Kasumi-1 (cell line): ENCODE data around the gene SELENOF.
"Not testable (repeated sequence)": the region's sequence is repeated elsewhere in the genome, so short reads cannot be mapped to it uniquely, and the experiment has no call there.

Experiments used
- DNase-seq, 2 experiments: peaks; one replicate each; lab custom pipeline; 2025; lab: John Stamatoyannopoulos, UW

The SELENOF gene

GRCh38 chr1:86916752-86917151 is 2.8 kb upstream of the SELENOF start:
- DNase-seq, result no peak

GRCh38 chr1:86915737-86916235 is 1.9 kb upstream of the SELENOF start:
- DNase-seq, result no peak

DNA sequence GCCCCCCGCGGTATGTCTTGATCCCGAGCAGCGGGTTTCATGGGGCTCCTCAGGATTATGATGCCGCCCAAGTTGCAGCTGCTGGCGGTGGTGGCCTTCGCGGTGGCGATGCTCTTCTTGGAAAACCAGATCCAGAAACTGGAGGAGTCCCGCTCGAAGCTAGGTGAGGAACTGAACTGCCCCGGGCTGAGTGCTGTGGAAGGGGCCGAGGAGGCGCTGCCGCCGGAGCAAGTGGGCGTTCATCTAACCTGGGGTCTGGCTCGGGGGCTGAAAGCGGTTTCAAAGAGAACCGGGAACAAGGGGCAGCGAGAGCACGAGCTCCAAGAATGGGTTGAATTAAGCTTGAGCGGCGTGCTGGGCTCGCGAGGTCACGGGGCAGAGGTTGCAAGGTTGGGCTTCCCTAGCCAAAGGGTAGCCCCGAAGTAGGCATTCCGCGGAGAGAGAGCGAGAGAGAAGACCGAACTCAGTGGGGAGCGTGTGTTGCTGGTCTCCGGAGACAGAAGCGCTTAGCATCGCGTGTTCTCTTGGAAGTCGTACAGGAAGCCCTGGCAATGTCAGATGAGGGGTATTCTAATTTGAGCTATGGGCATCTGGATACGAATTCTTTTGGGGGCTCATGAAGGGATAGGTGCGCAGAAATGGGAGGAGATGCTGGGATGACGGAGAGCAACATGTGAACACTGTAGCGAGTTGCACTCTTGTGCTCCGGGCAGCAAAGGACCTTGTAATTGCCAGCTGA is 1.2 kb upstream of the SELENOF start:
- DNase-seq, result peak; percentile 70 to 75

GRCh38 chr1:86914601-86914997 is 673 bp upstream of the SELENOF start, which contains the start of gene HS2ST1:
TSS of gene HS2ST1 (plus strand) at chr1:86914635.
- no peak for DNase-seq

GRCh38 chr1:86913399-86913895 is 479 bp downstream of the SELENOF start:
- DNase-seq, result peak; percentile 29 to 48

DNA sequence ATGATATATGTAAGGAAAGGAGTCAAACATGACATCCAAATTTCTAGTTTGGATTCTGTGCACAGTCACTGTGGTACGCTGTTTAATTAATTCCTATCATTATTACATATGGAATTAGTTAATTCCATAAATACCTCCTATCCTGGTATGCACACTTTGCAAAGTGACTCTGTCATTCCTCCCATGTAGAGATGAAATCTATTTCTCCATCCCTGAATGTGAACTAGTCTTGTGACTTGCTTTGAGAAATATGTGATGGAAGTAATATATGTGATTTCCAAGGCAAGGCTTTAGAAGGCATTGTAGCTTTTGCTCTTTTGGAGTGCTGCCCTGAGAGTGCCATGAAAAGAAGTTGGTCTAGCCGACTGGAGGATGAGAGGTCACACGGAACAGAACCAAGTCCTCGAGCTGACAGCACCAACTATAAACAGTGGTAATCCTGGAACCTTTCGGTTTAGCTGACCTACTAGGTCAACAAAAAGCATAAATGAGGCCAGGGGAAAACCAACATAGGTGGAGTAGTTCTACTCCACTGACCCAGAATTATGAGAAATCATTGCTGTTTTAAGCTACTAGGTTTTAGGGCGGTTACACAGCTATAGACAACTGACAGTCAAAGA is 1.5 kb downstream of the SELENOF start:
- no peak for DNase-seq

GRCh38 chr1:86906419-86906818 is 7.5 kb downstream of the SELENOF start:
- peak; percentile 39 to 41 for DNase-seq

GRCh38 chr1:86905875-86906274 is 8.1 kb downstream of the SELENOF start:
- no peak for DNase-seq

GRCh38 chr1:86899401-86899800 is 14.5 kb downstream of the SELENOF start:
- DNase-seq, result not testable (repeated sequence)

DNA sequence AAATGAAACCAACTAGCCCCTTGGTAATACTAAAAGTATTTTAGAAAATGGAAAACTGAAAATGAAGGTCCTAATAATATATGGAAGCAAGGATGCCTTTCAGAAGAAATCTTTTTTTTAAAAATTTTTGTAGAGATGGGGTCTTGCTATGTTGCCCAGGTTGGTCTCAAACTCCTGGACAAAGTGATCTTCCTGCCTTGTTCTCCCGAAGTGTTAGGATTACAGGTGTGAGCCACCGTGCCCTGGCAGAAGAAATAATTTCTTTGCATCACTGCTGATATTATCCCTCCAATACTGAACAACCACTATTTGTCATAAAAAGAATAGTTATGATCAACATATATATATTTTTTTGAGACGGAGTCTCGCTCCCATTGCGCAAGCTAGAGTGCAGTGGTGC is 25.6 kb downstream of the SELENOF start:
- no peak for DNase-seq

DNA sequence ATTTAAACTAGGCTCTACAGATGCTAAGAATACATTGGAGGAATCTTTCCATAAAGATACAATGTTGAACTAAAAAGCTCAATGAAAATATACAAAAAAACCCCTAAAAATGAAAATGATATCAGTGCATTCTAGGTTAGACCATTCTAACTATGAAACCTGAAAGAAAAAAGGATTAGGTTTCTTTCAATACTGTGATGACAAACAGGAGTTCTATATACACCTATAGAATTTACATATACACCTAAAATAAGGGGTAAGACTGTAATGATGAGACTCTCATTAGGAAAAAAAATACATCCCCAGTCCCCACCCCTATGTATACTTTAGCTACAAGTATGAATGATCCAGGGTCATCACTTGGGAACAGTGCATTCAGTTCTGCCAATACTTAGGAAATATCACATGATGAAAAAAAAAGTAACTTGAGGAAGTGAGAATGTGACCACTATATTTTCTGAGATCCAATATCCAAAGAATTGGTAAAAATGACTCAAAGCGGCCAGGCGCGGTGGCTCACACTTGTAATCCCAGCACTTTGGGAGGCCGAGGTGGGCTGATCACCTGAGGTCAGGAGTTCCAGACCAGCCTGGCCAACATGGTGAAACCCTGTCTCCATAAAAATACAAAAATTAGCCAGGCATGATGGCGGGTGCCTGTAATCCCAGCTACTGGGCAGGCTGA is 26.3 kb downstream of the SELENOF start:
- DNase-seq, result no peak

DNA sequence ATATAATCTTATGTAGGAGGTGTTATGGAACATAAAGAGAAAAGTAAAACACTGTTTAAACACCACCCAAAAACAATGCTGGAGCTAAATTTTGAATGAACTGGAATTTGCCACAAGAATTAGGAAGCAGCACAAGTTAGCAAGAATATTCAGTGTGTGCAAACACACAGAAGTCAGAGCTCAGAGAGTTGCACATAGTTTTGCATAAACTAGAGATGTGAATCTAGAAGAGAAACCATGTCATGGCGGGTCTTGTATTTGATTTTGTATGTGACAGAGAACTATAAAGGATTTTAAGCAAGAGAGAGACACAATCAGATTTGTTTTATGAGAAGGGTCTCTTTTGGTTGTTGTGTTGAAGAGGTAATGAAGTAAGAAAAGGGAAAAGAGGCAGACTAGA is 38.2 kb downstream of the SELENOF start:
- no peak for DNase-seq

DNA sequence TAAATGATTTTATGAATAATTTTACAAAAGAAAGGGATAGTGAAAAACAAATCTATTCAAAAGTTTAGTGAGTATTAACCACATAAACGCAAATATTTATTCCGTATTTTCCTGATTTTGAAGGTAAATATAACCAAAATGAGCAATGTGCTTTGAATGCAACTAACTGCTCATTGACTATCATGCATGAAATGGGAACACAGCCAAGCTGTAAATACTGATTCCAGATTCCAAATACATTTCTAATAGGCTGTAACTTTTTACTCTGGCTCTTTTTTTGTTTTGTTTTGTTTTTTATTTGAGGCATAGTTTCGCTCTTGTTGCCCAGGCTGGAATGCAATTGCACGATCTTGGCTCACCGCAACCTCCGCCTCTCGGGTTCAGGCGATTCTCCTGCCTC is 41.8 kb downstream of the SELENOF start:
- DNase-seq, result no peak

GRCh38 chr1:86871001-86871400 is 42.9 kb downstream of the SELENOF start:
- no peak for DNase-seq

GRCh38 chr1:86868477-86868876 is 45.4 kb downstream of the SELENOF start:
- DNase-seq, result no peak

- not testable (repeated sequence) for DNase-seq
Observed at GRCh38 chr1:86867278-86867677, 46.6 kb downstream of the SELENOF start.

- no peak for DNase-seq
Observed at GRCh38 chr1:86866665-86867064, 47.3 kb downstream of the SELENOF start.

DNA sequence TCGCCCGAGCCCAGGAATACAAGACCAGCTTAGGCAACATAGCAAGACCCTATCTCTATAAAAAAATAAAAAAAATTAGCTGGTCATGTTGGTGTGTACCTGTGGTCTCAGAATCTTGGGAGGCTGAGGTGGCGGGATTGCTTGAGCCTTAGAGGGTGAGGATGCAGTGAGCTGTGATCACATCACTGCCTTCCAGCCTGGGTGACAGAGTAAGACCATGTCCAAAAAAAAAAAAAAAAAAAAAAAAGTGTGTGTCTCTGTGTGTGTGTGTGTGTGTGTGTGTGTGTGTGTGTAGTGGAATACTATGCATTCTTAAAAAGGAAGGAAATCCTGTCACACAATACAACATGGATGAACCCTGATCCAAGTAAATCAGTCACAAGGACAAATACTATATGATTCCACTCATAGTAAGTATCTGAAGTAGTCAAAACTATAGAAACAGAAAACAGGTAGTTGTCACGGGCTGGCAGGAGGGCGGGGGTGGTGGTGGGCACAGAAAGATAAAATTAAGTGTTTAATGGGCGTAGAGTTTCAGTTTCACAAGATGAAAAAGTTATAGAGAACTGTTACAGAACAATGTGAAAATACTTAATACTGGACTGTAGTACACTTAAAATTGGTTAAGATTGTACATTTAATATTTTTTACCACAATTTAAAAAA is 47.8 kb downstream of the SELENOF start:
- DNase-seq, result no peak

DNA sequence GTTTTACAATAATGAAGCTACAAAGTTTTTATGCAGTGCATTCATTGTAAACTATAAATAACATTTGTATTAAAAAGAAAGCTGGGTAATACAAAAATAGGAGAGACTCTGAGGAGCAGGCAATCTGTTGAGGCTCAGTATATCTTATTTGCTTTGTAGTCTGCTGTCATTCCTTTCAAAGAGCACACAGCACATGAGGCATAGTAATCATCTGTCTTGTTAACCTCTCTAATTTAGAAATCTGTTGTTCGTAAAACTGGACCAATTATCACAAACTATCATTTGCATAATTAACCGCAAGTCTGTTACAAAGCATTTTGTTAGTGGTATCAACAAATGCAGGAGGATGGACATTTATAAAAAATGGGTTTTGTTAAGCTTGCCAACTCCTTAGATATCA is 51.0 kb downstream of the SELENOF start:
- DNase-seq, result no peak

GRCh38 chr1:86861424-86861823 is 52.5 kb downstream of the SELENOF start:
- DNase-seq, result no peak

- DNase-seq, result no peak
Observed at GRCh38 chr1:86860424-86860823, 53.5 kb downstream of the SELENOF start.

DNA sequence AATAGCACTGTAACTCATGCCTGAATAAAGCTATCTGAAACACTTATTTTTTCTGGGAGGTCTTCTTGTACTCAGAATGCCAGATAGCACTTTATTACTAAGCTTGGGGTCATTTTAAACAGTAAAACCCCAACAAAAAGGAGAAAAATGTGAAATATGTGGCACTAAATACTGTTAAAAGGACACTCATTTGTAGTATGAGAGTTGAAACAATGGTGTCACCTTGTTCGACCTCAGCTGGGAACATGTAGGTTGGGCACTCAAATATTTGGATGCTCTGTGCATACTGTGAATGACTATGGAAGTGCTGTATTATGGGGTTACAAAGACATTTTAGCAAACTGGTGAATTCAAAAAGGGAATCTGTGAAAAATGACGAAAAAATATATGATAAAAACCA is 53.9 kb downstream of the SELENOF start:
- DNase-seq, result no peak
